ENCODE measurements around the gene MAPKAP1.

MAPKAP1 gene

GRCh38 chr9:125674981-125675973, 31.7 kb downstream of the MAPKAP1 start:
- DNase-seq (ENCODE audit: low read depth, low spot score): peak; percentile 77

GRCh38 chr9:125672876-125673275, 34.1 kb downstream of the MAPKAP1 start:
- no peak for DNase-seq (ENCODE audit: low read depth, low spot score)

DNA sequence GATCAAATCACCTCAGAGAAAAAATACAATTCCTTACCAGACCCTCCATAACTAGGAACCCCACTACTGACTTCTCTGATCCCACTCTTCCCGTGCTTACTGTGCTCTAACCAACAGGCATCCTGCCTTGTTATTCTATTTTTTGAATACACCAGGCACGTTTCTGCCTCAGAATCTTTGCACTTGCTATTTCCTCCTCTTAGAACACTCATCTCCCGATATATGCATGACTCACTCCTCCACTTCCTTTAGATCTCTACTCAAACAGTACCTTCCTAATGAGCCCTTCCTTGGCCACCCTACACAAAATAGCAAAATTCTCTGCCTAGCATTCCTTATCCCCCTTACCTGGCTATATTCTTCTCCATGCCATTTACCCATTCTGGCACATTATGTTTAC, 43.9 kb downstream of the MAPKAP1 start:
- peak; percentile 40 for DNase-seq (ENCODE audit: low read depth, low spot score)

- DNase-seq (ENCODE audit: low read depth, low spot score): no peak
Observed at GRCh38 chr9:125660557-125660956, 46.5 kb downstream of the MAPKAP1 start.

- DNase-seq (ENCODE audit: low read depth, low spot score): peak; percentile 72
Observed at GRCh38 chr9:125659954-125660353, 47.1 kb downstream of the MAPKAP1 start.

DNA sequence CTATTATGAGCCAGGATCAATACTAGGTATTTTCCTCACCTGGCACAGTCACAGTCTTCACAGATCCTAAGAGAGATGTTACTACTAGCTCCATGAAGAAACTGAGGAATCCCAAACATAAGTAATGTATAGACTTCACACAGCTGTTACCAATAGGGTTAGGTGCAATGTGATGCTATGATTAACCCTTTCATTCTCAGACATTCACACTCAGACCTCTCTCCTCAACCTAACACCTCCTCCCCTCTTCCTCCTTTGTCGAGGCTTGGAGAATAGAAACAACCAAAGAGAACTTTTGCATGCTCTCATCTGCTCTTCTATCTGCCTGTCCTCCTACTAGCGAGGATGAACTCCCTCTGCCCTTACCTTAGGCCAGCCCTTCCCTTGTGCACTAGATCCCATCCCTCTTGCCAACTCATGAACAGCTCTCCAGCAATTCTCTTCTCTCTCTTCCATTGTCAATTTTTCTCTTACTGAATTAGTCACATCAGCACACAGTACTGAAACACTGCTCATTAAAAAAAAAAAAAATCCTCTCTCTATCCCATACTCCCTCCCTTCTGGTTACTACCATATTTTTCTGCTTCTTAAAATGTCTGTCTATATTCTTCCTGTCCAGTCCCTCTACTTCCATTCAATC, 47.7 kb downstream of the MAPKAP1 start:
- DNase-seq (ENCODE audit: low read depth, low spot score): no peak

- no peak for DNase-seq (ENCODE audit: low read depth, low spot score)
Observed at GRCh38 chr9:125656560-125656959, 50.4 kb downstream of the MAPKAP1 start.

GRCh38 chr9:125655691-125656410, 51.2 kb downstream of the MAPKAP1 start:
- DNase-seq (ENCODE audit: low read depth, low spot score): peak; percentile 52

DNA sequence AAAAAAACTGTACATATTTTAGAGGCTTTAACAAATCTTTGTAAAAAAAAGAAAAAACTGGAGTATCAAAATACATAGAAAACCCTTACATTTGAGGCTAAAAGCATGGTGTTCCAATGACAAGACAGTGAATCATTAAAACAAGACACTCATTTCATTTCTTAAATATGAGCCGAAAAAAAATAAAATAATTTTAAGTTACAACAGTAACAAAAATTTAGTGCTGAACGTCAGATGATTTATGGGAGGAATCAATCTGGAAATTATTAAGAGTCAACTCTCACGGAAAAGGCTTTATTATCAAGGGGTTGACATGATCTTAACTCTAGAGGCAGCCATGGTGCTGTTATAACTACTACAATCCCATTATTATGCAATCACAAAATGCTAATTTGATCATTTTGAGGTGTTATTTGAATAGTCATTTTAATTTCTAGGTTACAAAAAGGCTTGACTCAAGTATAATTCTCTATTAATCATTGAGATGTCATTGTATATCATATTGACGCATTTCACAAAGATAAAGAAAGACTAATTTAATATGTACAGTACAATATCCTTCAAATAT, 51.9 kb downstream of the MAPKAP1 start:
- no peak for DNase-seq (ENCODE audit: low read depth, low spot score)

GRCh38 chr9:125654121-125654520, 52.9 kb downstream of the MAPKAP1 start:
- DNase-seq (ENCODE audit: low read depth, low spot score): no peak

GRCh38 chr9:125653325-125653724, 53.7 kb downstream of the MAPKAP1 start:
- DNase-seq (ENCODE audit: low read depth, low spot score): no peak

DNA sequence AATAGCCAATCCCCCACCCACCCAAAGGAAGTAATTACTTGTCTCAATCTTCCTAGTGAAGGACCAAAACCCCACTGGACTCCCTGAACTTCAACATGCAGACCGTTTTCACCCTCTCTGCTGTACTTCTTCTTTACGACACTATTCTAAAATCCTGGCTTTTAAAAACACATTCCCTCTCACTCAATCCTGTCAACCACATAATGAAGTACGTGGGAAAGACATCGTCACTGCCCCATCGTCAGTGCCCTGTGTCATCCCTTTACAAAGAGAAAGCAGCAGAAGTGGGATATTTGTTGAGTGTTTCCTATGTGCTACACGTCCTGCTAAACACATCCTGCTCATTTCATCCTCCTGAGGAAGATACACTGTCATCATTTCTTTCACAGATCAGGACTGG, 54.2 kb downstream of the MAPKAP1 start:
- DNase-seq (ENCODE audit: low read depth, low spot score): no peak

DNA sequence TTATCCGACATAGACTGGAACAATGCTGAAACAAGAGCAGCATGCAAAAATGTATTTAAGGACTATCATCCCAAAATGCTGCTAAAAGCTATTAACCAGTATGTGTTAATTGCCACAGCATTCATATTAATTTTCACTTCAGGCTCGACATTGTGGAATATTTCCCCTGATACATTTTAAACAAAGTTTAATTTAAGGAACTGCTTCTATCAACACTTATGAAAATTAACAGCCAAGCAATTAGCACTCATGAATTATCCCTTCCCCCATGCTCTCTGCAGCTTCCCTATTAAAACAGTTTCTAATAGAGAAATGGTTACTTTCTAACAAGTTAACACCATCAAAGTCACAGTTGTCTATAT, 54.8 kb downstream of the MAPKAP1 start:
- no peak for DNase-seq (ENCODE audit: low read depth, low spot score)

GRCh38 chr9:125651576-125652232, 55.3 kb downstream of the MAPKAP1 start:
- no peak for DNase-seq (ENCODE audit: low read depth, low spot score)

GRCh38 chr9:125650271-125650737, 56.7 kb downstream of the MAPKAP1 start:
- peak; percentile 52 for DNase-seq (ENCODE audit: low read depth, low spot score)

GRCh38 chr9:125649826-125650225, 57.2 kb downstream of the MAPKAP1 start:
- DNase-seq (ENCODE audit: low read depth, low spot score): no peak

DNA sequence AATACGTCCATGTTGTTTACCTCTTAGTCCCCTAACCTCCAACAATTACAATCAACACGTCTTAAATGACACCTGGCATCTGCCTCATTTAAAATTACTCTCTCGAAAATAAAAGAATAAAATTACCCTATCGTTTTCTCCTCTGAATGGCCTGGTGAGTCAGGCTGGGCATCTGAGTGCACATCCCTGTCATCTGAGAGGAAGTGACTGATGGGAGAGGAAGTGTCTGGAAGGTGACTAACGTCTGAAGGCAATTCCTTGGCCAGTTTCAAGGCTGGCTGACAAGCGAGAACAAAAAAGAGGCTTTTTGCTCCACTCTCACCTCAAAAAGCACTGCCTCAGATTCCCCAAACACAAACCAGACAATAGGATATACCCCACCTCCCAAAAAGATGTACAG, 57.7 kb downstream of the MAPKAP1 start:
- DNase-seq (ENCODE audit: low read depth, low spot score): peak; percentile 66

GRCh38 chr9:125648294-125648693, 58.7 kb downstream of the MAPKAP1 start:
- DNase-seq (ENCODE audit: low read depth, low spot score): no peak

DNA sequence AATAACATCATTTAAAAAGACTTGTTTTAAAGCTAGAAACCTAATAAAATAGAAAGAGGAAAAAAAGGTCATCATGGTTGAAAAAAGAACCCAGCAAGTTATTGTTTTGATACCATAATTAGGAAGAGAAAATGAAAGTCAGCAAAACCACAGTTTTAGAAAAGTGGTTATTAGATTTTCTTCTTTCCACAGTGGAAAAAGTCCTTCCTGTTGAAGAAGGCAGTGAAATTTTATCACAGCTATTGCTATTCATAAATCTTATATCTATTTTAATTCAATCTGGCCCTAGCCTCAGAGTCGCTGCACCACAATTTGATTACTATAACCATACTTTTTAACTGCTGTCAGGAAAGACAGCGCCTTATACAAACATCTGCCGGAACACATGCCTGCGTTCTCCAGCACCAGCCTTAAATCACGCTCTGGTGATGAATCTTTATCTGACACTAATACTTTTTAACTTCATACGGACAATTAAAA, 60.3 kb downstream of the MAPKAP1 start:
- no peak for DNase-seq (ENCODE audit: low read depth, low spot score)

- DNase-seq (ENCODE audit: low read depth, low spot score): no peak
Observed at GRCh38 chr9:125646217-125646616, 60.8 kb downstream of the MAPKAP1 start.
